GM19099 (cell line): Measurements from ENCODE around the gene DCDC1.

Source experiments
- POLR2A ChIP-seq: IDR thresholded peaks from 3 replicates; pipeline ENCODE4 v1.6.1; 2011; ENCODE audit warnings: low read depth; ENCODE audit not compliant: insufficient read length; ENCODE audit errors: extremely low read depth

The DCDC1 gene, protein sequence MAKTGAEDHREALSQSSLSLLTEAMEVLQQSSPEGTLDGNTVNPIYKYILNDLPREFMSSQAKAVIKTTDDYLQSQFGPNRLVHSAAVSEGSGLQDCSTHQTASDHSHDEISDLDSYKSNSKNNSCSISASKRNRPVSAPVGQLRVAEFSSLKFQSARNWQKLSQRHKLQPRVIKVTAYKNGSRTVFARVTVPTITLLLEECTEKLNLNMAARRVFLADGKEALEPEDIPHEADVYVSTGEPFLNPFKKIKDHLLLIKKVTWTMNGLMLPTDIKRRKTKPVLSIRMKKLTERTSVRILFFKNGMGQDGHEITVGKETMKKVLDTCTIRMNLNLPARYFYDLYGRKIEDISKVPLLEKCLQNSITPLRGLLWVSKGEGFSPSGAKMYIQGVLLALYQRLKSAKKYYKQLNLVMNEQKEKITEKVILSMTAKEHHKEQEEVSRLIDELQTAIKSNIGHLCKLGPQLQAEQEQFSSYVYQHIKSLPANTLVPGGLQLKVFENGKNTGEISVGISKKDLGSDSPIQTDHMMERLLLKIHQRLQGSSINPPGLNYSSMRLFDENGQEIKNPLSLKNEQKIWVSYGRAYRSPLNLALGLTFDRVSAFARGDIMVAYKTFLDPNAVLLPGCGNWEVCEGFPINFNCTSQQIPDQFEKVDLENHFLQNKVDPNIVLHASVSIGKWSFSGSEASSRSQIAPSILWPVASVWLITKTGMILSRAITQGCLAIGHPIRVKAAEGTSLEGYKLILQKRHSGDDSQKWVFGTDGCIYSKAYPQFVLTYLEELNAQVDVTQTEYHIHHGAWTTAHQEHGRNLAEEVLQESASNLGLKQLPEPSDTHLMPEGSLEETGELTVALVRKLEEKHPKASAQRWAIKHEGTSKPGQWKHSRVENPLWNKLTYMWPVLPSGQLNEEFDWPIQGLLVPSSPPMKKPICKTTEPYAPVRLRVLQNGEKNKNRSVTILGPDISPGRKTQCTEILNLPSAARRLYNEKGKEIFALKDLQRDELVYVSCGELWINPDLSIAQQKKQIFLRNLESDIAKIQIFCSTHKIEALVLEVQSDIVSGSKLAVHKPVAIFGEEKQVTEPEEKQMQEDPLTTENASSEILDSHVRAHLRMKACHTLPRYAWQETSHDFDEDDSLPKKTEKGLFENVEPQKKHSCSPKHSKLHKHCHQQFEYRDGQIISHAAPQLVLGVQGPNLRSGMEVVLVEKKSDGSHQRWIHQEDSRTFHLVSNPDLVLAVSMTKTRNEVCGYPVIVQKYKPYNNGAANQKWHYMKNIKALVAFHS (N-terminal part only)

DNA sequence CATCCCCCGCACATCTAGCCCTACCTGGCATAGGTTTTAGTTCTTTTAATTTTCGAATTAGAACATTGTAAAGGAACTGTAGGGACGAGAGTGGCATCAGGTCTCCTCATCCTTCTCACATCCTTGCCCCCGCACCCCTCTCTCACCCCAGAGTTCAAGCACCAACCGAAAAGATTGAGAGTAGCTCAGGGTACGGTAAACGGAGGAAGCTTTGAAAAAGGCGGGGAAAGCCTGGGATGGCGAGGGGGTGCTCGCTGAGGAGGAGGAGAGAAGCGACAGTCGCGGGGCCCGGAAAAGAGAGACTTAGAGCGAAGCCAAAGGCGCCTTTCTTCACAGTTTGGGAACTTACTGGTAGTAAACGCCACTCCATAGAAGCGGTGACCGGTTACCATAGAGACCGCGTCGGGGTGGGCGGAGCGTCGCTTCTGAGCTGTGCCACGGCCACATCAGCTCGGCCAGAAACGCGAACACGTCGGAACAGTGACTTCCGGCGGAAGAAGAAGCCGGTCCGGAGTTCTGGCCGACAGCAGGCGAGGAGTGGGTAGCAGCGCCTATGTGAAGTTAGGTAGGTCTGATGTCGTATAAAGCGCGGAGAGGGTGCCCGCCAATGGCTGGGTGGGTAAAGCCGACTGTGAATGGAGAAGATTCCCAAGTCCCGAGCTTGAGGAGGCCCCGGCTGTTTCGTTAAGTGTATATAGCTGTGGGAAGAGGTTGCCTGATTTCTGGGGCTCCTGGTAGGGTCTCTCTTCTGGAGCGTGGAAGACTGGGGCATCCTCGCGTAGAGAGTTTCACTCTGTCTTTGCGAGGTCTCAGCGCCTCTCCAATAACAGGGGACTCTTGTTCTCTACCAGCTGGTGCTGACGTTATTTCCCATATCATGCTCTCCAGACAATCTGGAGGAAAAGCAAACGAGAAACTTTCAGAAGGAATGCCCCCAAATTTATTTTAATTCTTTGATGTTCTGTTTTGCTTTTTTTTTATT, at the start of gene DCDC1, which contains the start of gene DNAJC24:
Gene DCDC1 (minus strand): TSS at position 392 of the 982 bp plus-strand sequence. CDS start 41,459 bp downstream, outside the sequence.
Gene DNAJC24 (plus strand): TSS at position 513 of the 982 bp plus-strand sequence. CDS start 889 bp downstream, outside the sequence.
- TF ChIP-seq POLR2A, result peak; percentile 90

DNA sequence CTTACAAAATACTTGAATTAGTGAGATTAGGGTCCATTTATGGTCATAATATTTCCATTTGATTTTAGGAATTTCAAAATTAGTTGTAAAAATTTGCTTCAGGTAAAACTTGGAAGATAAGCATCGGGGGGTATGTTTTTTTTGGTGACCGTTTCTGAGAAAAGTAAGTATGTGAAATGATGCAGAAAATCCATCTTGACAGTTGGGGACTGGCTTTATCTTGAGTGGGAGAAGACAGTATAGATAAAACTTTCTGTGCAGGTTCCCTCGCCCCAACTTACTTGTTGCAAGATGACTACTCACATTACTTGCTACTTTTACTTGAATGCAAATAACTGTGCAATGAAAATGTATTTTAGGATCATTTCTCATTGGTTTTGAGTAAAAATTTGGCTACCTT, 49.6 kb upstream of the DCDC1 start:
- no peak for TF ChIP-seq POLR2A

DNA sequence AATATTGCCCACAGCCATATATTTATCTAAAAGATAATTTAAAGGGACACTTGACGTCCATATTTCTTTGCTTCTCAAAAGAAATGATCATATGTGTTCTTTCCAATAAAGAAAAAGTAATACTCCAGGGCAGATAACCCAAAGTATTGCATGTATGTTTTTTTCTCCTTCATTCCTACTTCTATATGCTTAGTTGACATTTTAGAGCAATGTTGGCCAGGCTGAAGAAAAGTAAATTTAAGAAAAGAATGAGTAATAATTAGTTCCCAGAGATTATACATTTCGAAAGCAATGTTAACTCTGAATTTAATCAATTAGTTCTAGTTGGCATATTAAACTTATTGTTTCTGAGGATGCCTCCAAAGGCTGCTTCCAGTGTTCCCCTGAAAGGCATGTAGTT, 48.3 kb upstream of the DCDC1 start:
- no peak for TF ChIP-seq POLR2A

DNA sequence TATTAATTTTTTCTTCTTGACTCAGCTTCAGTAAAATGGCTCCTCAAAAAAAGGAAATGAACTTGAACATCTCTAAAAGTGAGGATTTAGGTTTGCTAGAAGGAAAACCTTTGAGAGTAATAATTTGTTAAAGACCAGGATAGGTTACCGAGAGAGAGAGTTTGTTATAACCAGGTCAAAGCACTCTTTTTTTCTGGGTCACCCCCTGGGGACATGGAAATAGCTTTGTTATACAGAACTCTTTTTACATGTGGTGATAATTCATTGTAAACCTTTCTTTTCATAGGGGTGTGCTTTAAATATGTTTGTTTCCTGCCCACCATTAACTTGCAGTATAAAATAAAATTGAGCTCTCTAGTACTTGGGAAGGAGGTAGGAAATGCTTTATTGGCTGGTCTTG, 47.8 kb upstream of the DCDC1 start:
- TF ChIP-seq POLR2A, result no peak

DNA sequence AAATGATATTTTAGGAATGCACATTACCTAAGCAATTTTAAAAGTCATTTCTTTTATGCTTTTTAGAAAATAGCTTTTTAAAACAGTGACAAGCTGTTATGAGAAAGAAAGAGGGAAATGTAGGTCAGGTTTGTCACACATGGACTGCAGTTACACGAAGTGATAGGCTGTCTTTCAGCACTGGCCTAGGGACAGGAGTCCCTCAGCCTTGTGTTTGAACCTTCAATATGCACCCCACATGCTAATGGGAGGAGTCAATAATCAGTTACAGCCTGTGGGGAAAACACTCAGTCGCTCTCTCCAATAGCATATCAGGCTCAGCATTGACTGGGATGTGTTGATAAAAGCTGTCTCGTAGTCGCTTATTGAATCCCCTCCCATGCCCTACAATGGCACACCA, 45.9 kb upstream of the DCDC1 start:
- no peak for TF ChIP-seq POLR2A

DNA sequence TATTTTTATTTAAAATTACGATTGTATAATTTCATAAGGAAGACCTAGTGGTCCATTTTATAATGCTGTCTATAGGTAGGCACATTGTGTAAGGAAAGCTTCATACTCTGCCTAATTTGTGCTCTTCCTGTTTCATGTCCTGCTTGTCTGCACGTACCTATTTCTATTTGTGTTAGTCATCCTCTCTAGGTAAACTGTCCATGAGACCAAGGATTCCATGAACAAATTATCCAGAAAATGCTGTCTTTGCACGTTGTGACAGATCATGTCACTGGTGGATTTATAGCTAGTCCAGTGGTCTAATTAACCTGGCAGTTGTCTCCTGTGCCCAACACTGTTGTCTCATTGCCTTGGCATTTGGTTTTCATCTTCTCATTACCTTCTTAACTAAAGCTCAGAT, 44.8 kb upstream of the DCDC1 start:
- TF ChIP-seq POLR2A, result no peak

DNA sequence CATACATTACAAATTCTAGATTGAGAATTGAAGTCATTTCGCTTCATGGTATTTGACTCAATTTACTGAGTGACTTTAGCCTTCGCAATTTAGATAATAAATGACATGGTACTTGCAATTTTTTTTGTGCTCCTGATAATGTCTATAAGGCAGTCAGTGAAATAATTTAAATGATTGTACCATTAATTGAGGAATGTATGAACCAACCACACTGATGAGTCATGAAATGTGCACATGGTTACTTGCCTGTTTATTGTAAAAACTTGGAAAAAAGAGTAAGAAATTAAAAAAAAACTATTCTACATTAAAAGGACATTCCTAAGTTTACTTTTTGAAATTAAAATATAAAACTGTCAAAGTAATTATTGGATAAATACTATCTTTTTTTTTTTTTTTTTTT, 43.4 kb upstream of the DCDC1 start:
- no peak for TF ChIP-seq POLR2A

DNA sequence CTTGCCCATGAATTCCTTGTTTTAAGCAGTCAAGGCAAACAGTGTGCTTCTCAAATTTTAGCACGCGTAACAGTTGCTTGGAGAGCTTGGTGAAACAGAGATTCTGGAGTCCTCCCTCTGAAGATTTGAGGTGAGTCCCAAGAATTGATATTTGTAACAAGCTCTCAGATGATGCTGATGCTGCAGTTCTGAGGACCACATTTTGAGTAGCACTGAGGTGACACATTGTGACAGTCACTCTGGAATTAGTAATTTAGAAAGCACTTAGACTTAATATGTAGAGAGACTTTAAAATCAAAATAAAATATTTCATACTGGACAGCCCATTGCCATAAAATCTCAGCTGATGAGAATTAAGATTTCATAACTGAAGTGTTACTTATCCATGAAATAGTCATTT, 38.7 kb upstream of the DCDC1 start:
- no peak for TF ChIP-seq POLR2A

DNA sequence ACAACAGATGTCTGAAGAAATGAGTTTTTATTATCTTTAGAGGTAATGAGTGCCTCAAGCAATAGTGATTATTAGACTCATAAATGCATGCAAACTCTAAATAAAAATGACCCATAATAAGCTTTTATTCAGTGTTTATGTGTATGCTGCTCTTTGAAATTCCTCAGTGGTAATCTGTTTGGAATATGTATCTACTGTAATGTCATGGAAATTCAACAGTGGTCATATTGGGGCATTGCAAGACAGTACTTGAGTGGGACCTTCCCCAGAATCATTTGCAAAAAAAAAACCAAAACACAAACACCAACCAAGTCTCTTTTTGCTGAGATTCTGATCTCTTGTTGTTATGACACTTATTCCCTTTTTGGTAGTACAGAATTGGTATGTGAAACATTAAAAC, 35.1 kb upstream of the DCDC1 start:
- no peak for TF ChIP-seq POLR2A

DNA sequence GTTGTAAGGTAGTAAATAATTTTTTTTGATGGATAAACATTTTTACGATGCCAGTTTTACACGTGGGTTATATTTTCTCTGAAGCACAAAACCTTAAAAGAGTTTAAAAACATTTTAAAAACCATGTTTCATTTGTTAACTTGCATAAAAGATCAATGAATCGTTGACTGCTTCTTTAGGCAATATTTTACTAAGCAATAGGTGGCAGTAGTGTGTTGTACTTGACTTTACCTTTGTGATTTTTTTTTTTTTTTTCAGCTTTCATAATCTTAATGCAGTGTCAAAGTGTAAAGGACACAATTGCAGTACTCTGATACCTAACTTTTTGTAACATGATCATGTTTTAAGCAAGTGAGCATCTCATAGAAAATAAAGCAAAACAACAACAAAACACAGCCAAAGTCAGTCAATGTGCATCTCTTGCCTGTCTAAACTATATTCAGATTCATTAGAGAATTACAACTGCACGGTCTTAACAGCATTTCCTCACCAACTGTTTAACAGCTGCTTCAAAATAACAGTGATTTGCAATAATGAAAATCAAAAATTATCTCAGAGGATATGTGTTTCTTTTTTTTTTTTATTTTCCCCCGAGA, 27.8 kb upstream of the DCDC1 start:
- TF ChIP-seq POLR2A, result no peak

DNA sequence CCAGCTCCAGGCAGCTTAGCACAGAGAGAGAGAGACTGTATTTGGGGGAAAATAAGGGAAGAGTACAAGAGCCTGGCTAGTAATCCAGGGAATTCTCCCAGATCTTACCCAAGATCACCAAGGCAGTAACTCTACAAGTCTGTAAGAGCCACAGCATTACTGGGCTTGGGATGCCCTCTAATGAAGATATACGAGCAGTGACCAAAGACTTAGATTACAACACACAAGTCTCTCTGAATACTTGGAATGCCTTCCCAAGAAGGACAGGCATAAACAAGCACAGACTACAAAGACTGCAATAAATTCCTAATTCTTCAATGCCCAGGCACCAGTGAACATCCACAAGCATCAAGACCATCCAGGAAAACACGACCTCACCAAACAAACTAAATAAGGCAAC, 17.8 kb upstream of the DCDC1 start:
- TF ChIP-seq POLR2A, result no peak

DNA sequence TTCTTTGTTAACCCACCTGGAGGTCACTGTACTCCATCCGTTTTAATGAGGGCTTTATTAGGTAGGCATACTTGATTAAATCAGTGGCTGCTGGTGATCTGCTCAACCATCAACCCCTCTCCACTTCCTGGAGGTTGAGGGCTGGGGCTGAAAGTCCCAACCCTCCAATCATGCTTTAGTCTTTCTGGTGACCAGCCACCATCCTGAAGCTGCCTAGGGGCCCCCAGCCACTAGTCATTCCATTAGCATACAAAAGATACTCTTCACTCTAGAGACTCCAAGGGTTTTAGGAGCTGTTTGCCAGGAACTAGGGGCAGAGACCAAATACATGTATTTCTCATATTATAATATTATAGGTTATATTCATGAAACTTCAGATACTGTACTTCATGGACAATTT, 13.6 kb upstream of the DCDC1 start:
- TF ChIP-seq POLR2A, result no peak

DNA sequence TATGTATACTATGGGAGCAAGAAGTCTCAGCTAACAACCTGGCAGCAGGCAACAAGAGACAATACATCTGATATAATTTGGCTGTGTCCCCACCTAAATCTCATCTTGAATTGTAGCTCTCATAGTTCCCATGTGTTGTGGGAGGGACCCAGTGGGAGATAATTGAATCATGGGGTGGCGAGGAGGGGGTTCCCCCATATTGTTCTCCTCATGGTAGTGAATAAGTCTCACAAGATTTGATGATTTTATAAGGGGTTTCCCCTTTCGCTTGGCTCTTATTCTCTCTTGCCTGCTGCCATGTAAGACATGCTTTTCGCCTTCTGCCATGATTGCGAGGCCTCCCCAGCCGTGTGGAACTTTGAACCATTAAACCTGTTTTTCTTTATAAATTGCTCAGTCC, 6.3 kb upstream of the DCDC1 start:
- no peak for TF ChIP-seq POLR2A
